Tibial nerve (tissue), 4 donors: Measurements from ENCODE around the gene DIP2A. TPM values are rescaled to one million over a fixed set of nuclear protein-coding genes. Genes with fewer than 3 reads are reported as not detected.

ENCODE experiments used
- DNase-seq, 2 donors: peaks; one replicate each; pipeline ENCODE4 v3.0.0-alpha.2; 2019; ENCODE audit warnings: low spot score in 2 of 2
- H3K27ac ChIP-seq, 4 donors: fragments of 200-600 bp; sonication (generic) in 3 of 4; one replicate each; pipeline ENCODE4 v1.5.1; 2017 to 2019; ENCODE audit warnings: mild to moderate bottlenecking in 1 of 4
- H3K27me3 ChIP-seq, 2 donors: fragments of 200-600 bp; sonication (generic) in 1 of 2; one replicate each; pipeline versions ENCODE4 v1.5.1 to v1.6.0; 2017 to 2019
- H3K36me3 ChIP-seq, 3 donors: fragments of 200-600 bp; sonication (generic); one replicate each; pipeline ENCODE4 v1.5.1; 2018 to 2019
- H3K4me1 ChIP-seq, 4 donors: fragments of 200-600 bp; sonication (generic) in 3 of 4; one replicate each; pipeline ENCODE4 v1.5.1; 2017 to 2019
- H3K4me3 ChIP-seq, 4 donors: fragments of 200-600 bp; sonication (generic) in 3 of 4; one replicate each; pipeline ENCODE4 v1.5.1; 2017 to 2019; ENCODE audit warnings: mild to moderate bottlenecking in 1 of 4, moderate library complexity in 1 of 4
- H3K9me3 ChIP-seq, 4 donors: fragments of 200-600 bp; sonication (generic) in 3 of 4; one replicate each; pipeline ENCODE4 v1.5.1; 2017 to 2019
- CTCF ChIP-seq, 5 experiments: fragments of 200-600 bp in 3 of 5; fragments of 450-650 bp in 2 of 5; sonication (generic) in 3 of 5; IDR thresholded peaks; one replicate each; pipeline ENCODE4 v1.5.1; 2016 to 2019; ENCODE audit warnings: antibody characterized with exemption in 5 of 5, mild to moderate bottlenecking in 3 of 5, moderate library complexity in 2 of 5
- EP300 ChIP-seq, 2 donors: sonication (generic); formaldehyde crosslinking; IDR thresholded peaks; one replicate each; pipeline ENCODE4 v1.6.1; 2017; ENCODE audit warnings: antibody characterized with exemption in 2 of 2, mild to moderate bottlenecking in 1 of 2
- POLR2A ChIP-seq, 2 donors: fragments of 450-650 bp; IDR thresholded peaks; one replicate each; pipeline ENCODE4 v1.6.1; 2017; ENCODE audit warnings: antibody characterized with exemption in 2 of 2, mild to moderate bottlenecking in 2 of 2, moderate library complexity in 2 of 2
- WGBS, 2 donors: methylation state at CpG; one replicate each; pipeline ENCODE4 v1.1.5; 2018; 5-methylcytosine and 5-hydroxymethylcytosine counted together
- total RNA-seq, 4 donors: library from RNA; depleted of rRNA; stranded (reverse); fragments of >200 nt; gene quantifications; one replicate each; pipeline ENCODE4 v1.1.0, GENCODE V29; 2016

DIP2A gene
- total RNA-seq, 4 donors from 2014 or later, result 55.5 to 67.2 (median 59.8) TPM

GRCh38 chr21:46435786-46436227 lies 22.9 kb upstream of the DIP2A start:
- TF ChIP-seq POLR2A (IDR thresholded peaks at IDR 0.05) (no peak), EP300 (IDR thresholded peaks at IDR 0.05) (no peak), CTCF (IDR thresholded peaks at IDR 0.05) (no peak)
- Histone ChIP-seq H3K4me3 (no peak overlapping the region), H3K36me3 (peaks cover 0 to 98% (median 16%) of the 10 kb centered on the region in 3 donors), H3K27ac (no peak overlapping the region), H3K9me3 (no peaks in the 10 kb centered on the region), H3K27me3 (no peaks in the 10 kb centered on the region), H3K4me1 (no peaks in the 10 kb centered on the region)
- no peak for DNase-seq
- 94 to 98% methylated on average over 27 to 29 of the region's 29 CpGs for WGBS, 2 donors

- Histone ChIP-seq H3K27me3 (no peaks in the 10 kb centered on the region), H3K4me1 (no peaks in the 10 kb centered on the region), H3K4me3 (no peak overlapping the region), H3K27ac (no peak overlapping the region), H3K36me3 (peaks cover 0 to 98% (median 14%) of the 10 kb centered on the region in 3 donors), H3K9me3 (no peaks in the 10 kb centered on the region)
- DNase-seq, result no peak
- 88 to 89% methylated on average over 15 of the region's 15 CpGs for WGBS, 2 donors
- TF ChIP-seq POLR2A (IDR thresholded peaks at IDR 0.05) (no peak), CTCF (IDR thresholded peaks at IDR 0.05) (no peak), EP300 (IDR thresholded peaks at IDR 0.05) (no peak)
Measured at GRCh38 chr21:46436621-46437020, 22.1 kb upstream of the DIP2A start.

- H3K27ac ChIP-seq, result no peak overlapping the region
- H3K9me3 ChIP-seq, result no peaks in the 10 kb centered on the region
- peaks cover 0 to 98% (median 9%) of the 10 kb centered on the region in 3 donors for H3K36me3 ChIP-seq
- no peak for DNase-seq
- TF ChIP-seq POLR2A (IDR thresholded peaks at IDR 0.05), result no peak
- TF ChIP-seq EP300 (IDR thresholded peaks at IDR 0.05), result no peak
- no peak for TF ChIP-seq CTCF (IDR thresholded peaks at IDR 0.05)
- H3K27me3 ChIP-seq, result no peaks in the 10 kb centered on the region
- H3K4me1 ChIP-seq, result no peaks in the 10 kb centered on the region
- 62 to 71% methylated on average over 10 to 13 of the region's 13 CpGs for WGBS, 2 donors
- no peak overlapping the region for H3K4me3 ChIP-seq
Measured at GRCh38 chr21:46437096-46437498, 21.6 kb upstream of the DIP2A start.

GRCh38 chr21:46437511-46437910 lies 21.2 kb upstream of the DIP2A start:
- Histone ChIP-seq H3K9me3 (no peaks in the 10 kb centered on the region), H3K27ac (no peak overlapping the region), H3K4me3 (no peak overlapping the region), H3K36me3 (peaks cover 0 to 98% (median 8%) of the 10 kb centered on the region in 3 donors), H3K27me3 (no peaks in the 10 kb centered on the region), H3K4me1 (no peaks in the 10 kb centered on the region)
- WGBS, 2 donors, result 80 to 84% methylated on average over 13 of the region's 13 CpGs
- DNase-seq, result no peak
- TF ChIP-seq EP300 (IDR thresholded peaks at IDR 0.05), result no peak
- no peak for TF ChIP-seq CTCF (IDR thresholded peaks at IDR 0.05)
- TF ChIP-seq POLR2A (IDR thresholded peaks at IDR 0.05), result no peak

- TF ChIP-seq POLR2A (IDR thresholded peaks at IDR 0.05), result no peak
- TF ChIP-seq CTCF (IDR thresholded peaks at IDR 0.05), result no peak
- no peak for TF ChIP-seq EP300 (IDR thresholded peaks at IDR 0.05)
- H3K27ac ChIP-seq, result no peak overlapping the region
- no peaks in the 10 kb centered on the region for H3K4me1 ChIP-seq
- no peaks in the 10 kb centered on the region for H3K27me3 ChIP-seq
- peaks cover 0 to 98% (median 8%) of the 10 kb centered on the region in 3 donors for H3K36me3 ChIP-seq
- WGBS, 2 donors, result 96 to 97% methylated on average over 11 of the region's 11 CpGs
- H3K4me3 ChIP-seq, result no peak overlapping the region
- DNase-seq, result no peak
- no peaks in the 10 kb centered on the region for H3K9me3 ChIP-seq
Measured at GRCh38 chr21:46438241-46438640, 20.4 kb upstream of the DIP2A start.
